GM23248 (cell line): ENCODE data around the gene DERA. TPM values are rescaled to one million over a fixed set of nuclear protein-coding genes. Genes with fewer than 3 reads are reported as not detected.

Experiments
- DNase-seq: peaks from one replicate; pipeline ENCODE4 v3.0.0-alpha.2; 2015
- H2AFZ ChIP-seq: fragments of 200-600 bp; sonication (generic); 2 replicates; pipeline ENCODE4 v1.6.1; 2016; ENCODE audit warnings: antibody characterized with exemption
- H3F3A ChIP-seq: fragments of 200-600 bp; sonication (generic); 2 replicates; pipeline ENCODE4 v1.6.1; 2016; ENCODE audit warnings: mild to moderate bottlenecking, antibody characterized with exemption, mixed run types; ENCODE audit not compliant: insufficient read depth
- H3K27ac ChIP-seq: fragments of 200-600 bp; sonication (generic); 2 replicates; pipeline ENCODE4 v1.5.1; 2016; ENCODE audit warnings: mild to moderate bottlenecking
- H3K27me3 ChIP-seq: fragments of 200-600 bp; sonication (generic); replicated peaks from 2 replicates; pipeline ENCODE4 v1.6.1; 2016; ENCODE audit warnings: mild to moderate bottlenecking; ENCODE audit not compliant: insufficient read depth
- H3K36me3 ChIP-seq: fragments of 200-600 bp; sonication (generic); 2 replicates; pipeline ENCODE4 v1.6.1; 2016; ENCODE audit warnings: low read depth, mild to moderate bottlenecking
- H3K4me1 ChIP-seq: fragments of 200-600 bp; sonication (generic); 2 replicates; pipeline ENCODE4 v1.6.1; 2016; ENCODE audit warnings: mild to moderate bottlenecking; ENCODE audit not compliant: insufficient read depth
- H3K4me2 ChIP-seq: fragments of 200-600 bp; sonication (generic); one replicate; pipeline ENCODE4 v1.6.1; 2016; ENCODE audit warnings: mild to moderate bottlenecking; ENCODE audit not compliant: unreplicated experiment
- H3K4me3 ChIP-seq: fragments of 200-600 bp; sonication (generic); 2 replicates; pipeline ENCODE4 v1.5.1; 2016; ENCODE audit warnings: mild to moderate bottlenecking
- H3K79me2 ChIP-seq: fragments of 200-600 bp; sonication (generic); 2 replicates; pipeline ENCODE4 v1.6.1; 2016; ENCODE audit warnings: mild to moderate bottlenecking; ENCODE audit not compliant: insufficient read depth
- H3K9ac ChIP-seq: fragments of 200-600 bp; sonication (generic); 2 replicates; pipeline ENCODE4 v1.6.1; 2016; ENCODE audit warnings: mild to moderate bottlenecking
- H3K9me2 ChIP-seq: fragments of 200-600 bp; sonication (generic); 2 replicates; pipeline ENCODE4 v1.6.1; 2016; ENCODE audit warnings: mixed run types, mild to moderate bottlenecking, moderate library complexity; ENCODE audit not compliant: insufficient read depth
- H3K9me3 ChIP-seq: fragments of 200-600 bp; sonication (generic); one replicate; pipeline ENCODE4 v1.6.1; 2017; ENCODE audit warnings: low read depth
- H4K20me1 ChIP-seq: fragments of 200-600 bp; sonication (generic); 2 replicates; pipeline ENCODE4 v1.6.0; 2016; ENCODE audit not compliant: insufficient read depth
- EZH2 ChIP-seq: fragments of 200-600 bp; sonication (generic); IDR thresholded peaks from 2 replicates; pipeline ENCODE4 v1.6.1; 2018; ENCODE audit warnings: antibody characterized with exemption, mild to moderate bottlenecking; ENCODE audit not compliant: insufficient read depth, poor library complexity, severe bottlenecking
- EZH2phosphoT487 ChIP-seq: fragments of 200-600 bp; sonication (generic); IDR thresholded peaks from 2 replicates; pipeline ENCODE4 v1.6.1; 2018; ENCODE audit warnings: antibody characterized with exemption, moderate library complexity, mild to moderate bottlenecking, low read depth; ENCODE audit not compliant: insufficient read depth
- WGBS, 2 experiments: methylation state at CpG; one replicate each; pipeline ENCODE4 v1.1.6; 2015 to 2017; ENCODE audit warnings: low lambda C conversion rate in 2 of 2, low coverage in 1 of 2; ENCODE audit errors: missing lambda C conversion rate in 2 of 2; 5-methylcytosine and 5-hydroxymethylcytosine counted together
- in situ Hi-C: fragments of 300-500 bp; cut with MboI; formaldehyde crosslinking; loops from 2 replicates; pipeline ENCODE4 v1.15.0; 2020
- polyA plus RNA-seq: library from polyadenylated mRNA; unstranded; fragments of >200 nt; fragmentation: Nextera tagmentation; extraction: Ambion mirVana; gene quantifications from 2 replicates; pipeline ENCODE4 v1.2.1, GENCODE V29; 2016
- total RNA-seq: library from RNA; depleted of rRNA; stranded (reverse); fragments of >200 nt; shearing (Covaris generic); gene quantifications from 2 replicates; pipeline ENCODE4 v1.2.3, GENCODE V29; 2014; rRNA removed

DERA gene
- 43.6 and 47.3 TPM in 2 replicates for total RNA-seq
- polyA plus RNA-seq = 70.5 and 71.3 TPM in 2 replicates

- peak within 1 kb of the TSS; percentile 89 for H3K9ac ChIP-seq
- WGBS, 2 experiments = 1% methylated on average over 42 to 55 of the region's 59 CpGs
- peaks cover 10% of the 10 kb centered on the region for H3K36me3 ChIP-seq
- peak; percentile 88 for DNase-seq
- H3K79me2 ChIP-seq = peaks cover 40% of the 10 kb centered on the region
- no peaks in the 10 kb centered on the region for H3K9me2 ChIP-seq
- no peaks in the 10 kb centered on the region for H4K20me1 ChIP-seq
- H3K27me3 ChIP-seq = no peaks in the 10 kb centered on the region
- H2AFZ ChIP-seq = peak within 1 kb of the TSS; percentile 83
- peaks cover 13% of the 10 kb centered on the region; the same call in 1 of the 2 replicates for H3K4me1 ChIP-seq
- in situ Hi-C loops = no loop called here
- TF ChIP-seq EZH2 (no peak), EZH2phosphoT487 (no peak)
- peak within 1 kb of the TSS; percentile 88 for H3K4me2 ChIP-seq
- peak within 1 kb of the TSS; percentile 81 for H3K27ac ChIP-seq
- H3F3A ChIP-seq = peaks cover 48% of the 10 kb centered on the region
- no peaks in the 10 kb centered on the region for H3K9me3 ChIP-seq
- H3K4me3 ChIP-seq = peak within 1 kb of the TSS; percentile 79
These were observed at the start of gene DERA for GRCh38 chr12:15910864-15911721. Gene DERA, plus strand, starts transcription at chr12:15911332. Its CDS starts 52 bp downstream, at chr12:15911384.

- no peak overlapping the region for H3K4me2 ChIP-seq
- no peak overlapping the region for H3K27ac ChIP-seq
- in situ Hi-C loops = loop anchor here (25.0 kb wide), 1 partner anchor 574 kb away; no protein-coding TSS in a partner anchor
- no peak for DNase-seq
- H3K36me3 ChIP-seq = no peaks in the 10 kb centered on the region
- no peak overlapping the region for H3K4me3 ChIP-seq
- no peaks in the 10 kb centered on the region for H3K9me3 ChIP-seq
- H3K9me2 ChIP-seq = no peaks in the 10 kb centered on the region
- H3K27me3 ChIP-seq = no peaks in the 10 kb centered on the region
- H3K9ac ChIP-seq = no peak overlapping the region
- 55 to 57% methylated on average over 1 of the region's 1 CpG for WGBS, 2 experiments
- no peaks in the 10 kb centered on the region for H4K20me1 ChIP-seq
- H3K79me2 ChIP-seq = no peaks in the 10 kb centered on the region
- H3F3A ChIP-seq = no peaks in the 10 kb centered on the region
- TF ChIP-seq EZH2 (no peak), EZH2phosphoT487 (no peak)
- H2AFZ ChIP-seq = no peak overlapping the region
- H3K4me1 ChIP-seq = peaks cover 8% of the 10 kb centered on the region; the same call in 1 of the 2 replicates
These were observed 49.7 kb upstream of the DERA start for GRCh38 chr12:15861404-15861803.

- no peaks in the 10 kb centered on the region for H3K27me3 ChIP-seq
- H3F3A ChIP-seq = no peaks in the 10 kb centered on the region
- H3K36me3 ChIP-seq = no peaks in the 10 kb centered on the region
- H4K20me1 ChIP-seq = no peaks in the 10 kb centered on the region
- H3K27ac ChIP-seq = no peak overlapping the region
- in situ Hi-C loops = loop anchor here (25.0 kb wide), 1 partner anchor 576 kb away; no protein-coding TSS in a partner anchor
- H3K9me2 ChIP-seq = no peaks in the 10 kb centered on the region
- no peak overlapping the region for H3K4me2 ChIP-seq
- 83 to 100% methylated on average over 1 of the region's 1 CpG for WGBS, 2 experiments
- no peak for DNase-seq
- no peak for TF ChIP-seq EZH2
- no peak for TF ChIP-seq EZH2phosphoT487
- no peaks in the 10 kb centered on the region for H3K79me2 ChIP-seq
- H3K4me3 ChIP-seq = no peak overlapping the region
- no peak overlapping the region for H3K9ac ChIP-seq
- no peak overlapping the region for H2AFZ ChIP-seq
- H3K4me1 ChIP-seq = peaks cover 8% of the 10 kb centered on the region; the same call in 1 of the 2 replicates
- H3K9me3 ChIP-seq = no peaks in the 10 kb centered on the region
These were observed 48.3 kb upstream of the DERA start for GRCh38 chr12:15862840-15863239.

- in situ Hi-C loops = loop anchor here (25.0 kb wide), 1 partner anchor 576 kb away; no protein-coding TSS in a partner anchor
- no peaks in the 10 kb centered on the region for H3K36me3 ChIP-seq
- TF ChIP-seq EZH2phosphoT487 = no peak
- no peak for TF ChIP-seq EZH2
- no peak overlapping the region for H3K27ac ChIP-seq
- no peak overlapping the region for H2AFZ ChIP-seq
- no peak overlapping the region for H3K4me3 ChIP-seq
- peak; percentile 38 for DNase-seq
- 31 to 32% methylated on average over 9 of the region's 9 CpGs for WGBS, 2 experiments
- H3K4me1 ChIP-seq = peaks cover 8% of the 10 kb centered on the region; the same call in 1 of the 2 replicates
- no peak overlapping the region for H3K9ac ChIP-seq
- H3K79me2 ChIP-seq = no peaks in the 10 kb centered on the region
- no peak overlapping the region for H3K4me2 ChIP-seq
- no peaks in the 10 kb centered on the region for H3K27me3 ChIP-seq
- no peaks in the 10 kb centered on the region for H3K9me2 ChIP-seq
- no peaks in the 10 kb centered on the region for H3K9me3 ChIP-seq
- H3F3A ChIP-seq = no peaks in the 10 kb centered on the region
- H4K20me1 ChIP-seq = no peaks in the 10 kb centered on the region
These were observed 47.8 kb upstream of the DERA start for GRCh38 chr12:15863372-15863771.
